Measurements from ENCODE around the gene LRRC10B.
A peak's percentile ranks its signal among the peaks of the same experiment; 100 is the strongest.

The LRRC10B gene

GRCh38 chr11:61505640-61506155 lies 2.9 kb upstream of the LRRC10B start:
- intact Hi-C loops (cut with DNase I), result no loop called here
- DNase-seq, result peak in 8 of 10 donors; percentile 38 to 93 (median 68)

GRCh38 chr11:61507012-61507768 lies 1.4 kb upstream of the LRRC10B start:
- intact Hi-C loops (cut with DNase I), result no loop called here
- no peak for DNase-seq

GRCh38 chr11:61509043-61510029 lies 787 bp downstream of the LRRC10B start:
- intact Hi-C loops (cut with DNase I), result no loop called here
- DNase-seq, result peak in 9 of 10 donors; percentile 35 to 96 (median 72)

- intact Hi-C loops (cut with DNase I), result no loop called here
- no peak for DNase-seq
Observed at GRCh38 chr11:61510166-61510919, 1.8 kb downstream of the LRRC10B start.

DNA sequence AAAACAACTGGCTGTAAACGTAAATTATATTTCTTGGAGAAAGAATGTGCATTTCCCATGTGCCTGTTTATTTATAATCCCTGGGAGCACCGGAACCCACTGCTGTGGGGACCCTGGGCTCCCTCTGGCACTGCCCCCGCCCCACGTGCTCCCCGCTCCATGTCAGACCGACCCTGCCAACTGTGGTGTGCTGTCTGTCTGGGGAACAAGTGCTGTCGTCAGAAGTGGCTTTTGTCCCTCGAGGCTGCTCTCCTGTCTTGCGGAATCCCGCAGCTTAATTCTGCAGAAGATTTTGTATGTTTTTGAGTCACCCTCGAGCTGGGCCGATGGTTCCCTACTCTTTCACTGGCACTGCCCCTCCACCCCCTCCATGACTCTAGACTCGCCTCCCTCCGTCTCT lies 2.4 kb downstream of the LRRC10B start:
- no peak for DNase-seq
- intact Hi-C loops (cut with DNase I), result no loop called here

DNA sequence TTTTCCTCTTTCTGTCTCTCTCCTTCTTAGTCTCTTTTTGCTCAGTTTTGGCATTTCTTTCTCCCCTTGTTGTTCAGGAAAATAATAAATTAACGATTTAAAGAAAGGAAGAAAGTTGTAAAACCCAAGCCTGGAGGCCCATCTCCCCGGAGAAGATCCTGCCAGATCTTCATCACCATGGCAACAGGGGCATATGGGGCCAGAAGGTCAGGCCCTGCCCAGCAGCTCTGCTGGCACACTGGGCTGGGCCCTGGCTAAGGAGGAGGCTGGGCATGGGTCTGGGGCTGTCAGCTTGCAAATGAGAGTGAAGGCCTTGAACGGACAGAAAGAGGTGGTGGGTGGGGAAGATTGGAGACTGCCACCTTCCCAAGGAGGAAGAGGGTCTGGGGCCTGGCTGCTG lies 2.8 kb downstream of the LRRC10B start:
- no peak for DNase-seq
- intact Hi-C loops (cut with DNase I), result no loop called here

- DNase-seq, result no peak
- intact Hi-C loops (cut with DNase I), result no loop called here
Observed at GRCh38 chr11:61512435-61512834, 3.9 kb downstream of the LRRC10B start.

- DNase-seq, result peak in 1 of 10 donors; percentile 39
- intact Hi-C loops (cut with DNase I), result no loop called here
Observed at GRCh38 chr11:61513143-61513765, 4.7 kb downstream of the LRRC10B start.

DNA sequence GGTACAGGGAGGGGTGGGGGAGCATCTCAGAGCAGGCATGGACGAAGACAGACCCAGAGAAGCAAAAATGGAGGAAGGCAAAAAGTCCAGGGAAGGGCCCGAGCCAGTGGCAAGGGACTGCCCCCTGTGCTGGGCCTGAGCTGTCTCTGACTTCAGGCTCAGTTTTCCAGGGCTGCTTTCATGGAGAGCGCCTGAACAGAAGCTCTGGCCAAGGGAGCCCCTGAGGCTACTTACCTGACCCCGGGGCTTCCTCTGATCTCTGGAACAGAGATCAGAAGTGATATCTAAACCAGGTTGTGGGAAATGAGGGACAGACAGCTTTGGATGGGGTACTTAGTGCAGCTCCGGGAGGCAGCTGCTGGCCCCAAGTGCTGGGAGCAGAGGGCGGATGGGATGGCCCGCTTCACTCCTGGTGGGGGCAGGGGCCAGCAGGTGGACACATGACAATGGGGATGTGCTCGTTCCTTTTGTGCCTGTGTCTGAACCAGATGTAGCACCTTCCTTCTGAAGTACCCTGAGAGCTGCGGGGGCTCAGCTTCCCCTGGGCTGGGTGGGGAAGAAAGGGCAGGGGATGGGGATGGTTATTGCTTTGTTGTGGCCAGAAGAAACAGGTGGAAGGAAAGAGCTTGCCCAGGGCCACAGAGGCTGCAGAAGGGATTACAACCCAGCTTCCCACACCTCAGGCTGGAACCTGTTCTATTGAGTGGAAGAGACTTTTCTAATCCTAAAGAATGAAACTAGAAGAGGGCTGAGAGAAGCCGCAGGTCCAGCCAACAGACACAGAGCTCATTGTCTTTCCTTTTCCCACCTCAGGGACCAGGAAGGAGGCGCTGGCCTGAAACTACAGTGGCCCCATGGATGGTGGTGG lies 5.7 kb downstream of the LRRC10B start:
- DNase-seq, result no peak
- intact Hi-C loops (cut with DNase I), result no loop called here

- DNase-seq, result no peak
Observed at GRCh38 chr11:61515686-61516085, 7.1 kb downstream of the LRRC10B start.

DNA sequence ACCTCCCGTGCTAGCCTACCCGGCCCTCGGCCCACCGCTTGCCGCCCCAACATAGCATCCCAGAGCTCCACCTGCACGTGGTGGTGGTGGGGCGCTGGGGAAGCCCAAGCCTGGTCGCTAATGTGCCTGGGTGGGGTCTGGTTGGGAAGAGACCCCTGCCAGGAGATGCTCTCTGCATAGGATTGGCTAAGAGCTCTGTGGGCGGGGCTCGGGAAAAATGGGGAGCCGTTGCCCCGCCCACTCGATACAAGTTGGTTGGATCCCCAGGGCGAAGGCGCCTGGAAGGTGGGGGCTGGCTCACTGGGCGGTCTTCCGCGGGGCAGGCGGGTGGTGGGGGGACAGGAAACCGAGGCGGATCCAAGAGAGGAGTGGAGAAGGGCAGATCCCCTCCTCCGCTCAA lies 7.6 kb downstream of the LRRC10B start:
- intact Hi-C loops (cut with DNase I), result loop anchor here (2.0 kb wide), 1 partner anchor 37 kb away; no protein-coding TSS in a partner anchor
- DNase-seq, result no peak

More at GRCh38 chr11:61515686-61516085, 7.1 kb downstream of the LRRC10B start:
- intact Hi-C loops (cut with DNase I), result loop anchor here (2.0 kb wide), 1 partner anchor 37 kb away; no protein-coding TSS in a partner anchor

- peak in 6 of 10 donors; percentile 42 to 90 (median 60) for DNase-seq
- intact Hi-C loops (cut with DNase I), result loop anchor here (1.0 to 2.0 kb wide), 2 partner anchors 38 to 71 kb away; no protein-coding TSS in a partner anchor
Observed at GRCh38 chr11:61516675-61517572, 8.4 kb downstream of the LRRC10B start.

DNA sequence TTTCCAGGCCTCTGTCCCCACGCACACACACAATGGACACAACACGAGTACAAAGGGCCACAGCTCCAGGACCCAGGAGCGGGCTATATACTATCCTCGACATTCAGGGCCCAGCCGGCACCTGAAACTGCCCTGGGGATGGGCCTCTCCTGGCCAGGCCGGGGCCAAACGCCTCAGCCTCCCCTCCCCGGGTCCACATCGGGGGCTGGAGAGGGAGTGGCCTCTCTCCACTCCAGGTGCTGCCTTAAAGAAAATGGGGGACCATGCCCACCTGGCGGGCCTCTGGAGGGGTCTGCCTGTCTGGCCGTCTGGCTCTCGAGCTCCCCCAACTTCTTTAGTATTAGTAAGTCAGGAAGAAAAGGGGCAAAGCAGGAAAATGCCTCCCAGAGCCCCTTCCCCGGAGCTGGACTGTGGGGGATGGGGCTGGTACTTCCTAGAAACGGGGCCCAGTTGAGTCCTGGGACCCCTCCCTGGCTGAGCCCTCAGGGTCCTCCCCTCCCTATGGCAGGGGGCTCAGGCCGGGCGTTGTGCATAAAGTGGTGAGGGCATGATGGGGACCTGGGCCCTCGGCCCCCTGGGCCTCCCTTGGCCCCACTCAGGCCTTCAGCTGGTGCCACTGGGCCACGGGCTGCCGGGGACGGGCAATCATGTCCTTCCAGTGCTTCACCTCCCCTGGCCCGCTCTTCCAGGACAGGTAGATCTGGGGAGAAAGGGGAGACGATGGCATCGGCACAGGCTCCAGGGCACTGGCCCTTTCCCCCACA lies 9.7 kb downstream of the LRRC10B start:
- intact Hi-C loops (cut with DNase I), result no loop called here
- DNase-seq, result no peak

GRCh38 chr11:61522881-61523280 lies 14.3 kb downstream of the LRRC10B start:
- no peak for DNase-seq
- intact Hi-C loops (cut with DNase I), result no loop called here

- no peak for DNase-seq
- intact Hi-C loops (cut with DNase I), result no loop called here
Observed at GRCh38 chr11:61524446-61524845, 15.9 kb downstream of the LRRC10B start.

DNA sequence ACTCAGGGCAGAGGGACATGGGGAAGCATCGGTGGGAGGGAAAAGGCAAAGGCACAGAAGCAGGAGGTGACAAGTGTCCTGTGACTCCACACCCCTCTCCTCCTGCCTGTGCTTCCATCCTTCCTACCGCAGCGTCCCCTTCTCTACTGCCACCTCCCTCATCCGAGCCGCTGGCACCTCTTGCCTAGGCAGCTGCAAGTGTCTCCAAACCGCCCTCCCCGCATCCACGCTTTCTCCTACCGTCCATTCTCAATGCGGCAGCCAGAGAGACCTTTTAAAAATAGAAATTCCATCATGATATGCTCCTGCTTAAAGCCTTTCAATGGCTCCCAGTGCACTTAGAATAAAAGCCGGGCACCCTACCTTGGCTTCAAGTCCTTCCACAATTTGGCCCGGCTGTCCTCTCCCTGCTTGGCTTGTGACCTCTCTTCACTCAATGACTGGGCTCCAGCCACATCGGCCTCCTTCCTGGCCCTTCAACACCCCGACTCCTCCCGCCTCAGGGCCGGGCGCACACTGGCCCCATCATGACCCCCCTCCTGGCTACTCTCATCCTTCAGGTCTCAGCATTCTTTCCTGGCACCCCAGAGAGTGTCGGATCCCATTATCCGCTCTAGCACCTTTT lies 16.5 kb downstream of the LRRC10B start:
- intact Hi-C loops (cut with DNase I), result no loop called here
- DNase-seq, result peak in 1 of 10 donors; percentile 91

DNA sequence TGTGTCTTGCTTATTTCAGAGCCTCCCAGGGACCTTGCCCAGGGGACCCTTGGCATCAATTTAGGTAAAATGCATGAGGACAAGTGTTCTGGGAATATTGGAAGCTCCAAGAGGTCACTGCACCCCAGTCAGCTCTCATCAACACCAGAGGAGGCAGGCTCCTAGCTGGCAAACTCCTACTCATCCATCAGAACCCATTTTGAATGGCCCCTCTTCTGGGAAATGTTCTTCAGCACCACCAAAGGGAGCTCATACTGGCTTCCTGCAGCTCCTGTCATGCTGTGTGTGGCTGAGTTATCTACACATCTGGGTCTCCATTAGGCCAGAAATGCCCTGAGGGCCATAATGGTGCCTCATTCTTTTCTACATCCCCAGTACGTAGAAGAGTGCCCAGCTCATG lies 17.7 kb downstream of the LRRC10B start:
- DNase-seq, result no peak
- intact Hi-C loops (cut with DNase I), result no loop called here

All from posterior cingulate gyrus (tissue), 11 donors.